ENCODE measurements around the gene TUBAL3. TPM values are rescaled to one million over a fixed set of nuclear protein-coding genes. Genes with fewer than 3 reads are reported as not detected.

The TUBAL3 gene
- polyA plus RNA-seq, 2 of the 4 experiments (the other 2 are of a cell fraction), result 0.34 to 1.4 TPM

- no peak for TF ChIP-seq ELK1 (IDR thresholded peaks at IDR 0.05; ENCODE audit: low read depth, low read length)
- no peak for TF ChIP-seq KDM1A (IDR thresholded peaks at IDR 0.05; ENCODE audit: low read depth)
These were observed 38.4 kb upstream of the TUBAL3 start (continued) for GRCh38 chr10:5442990-5443370.

DNA sequence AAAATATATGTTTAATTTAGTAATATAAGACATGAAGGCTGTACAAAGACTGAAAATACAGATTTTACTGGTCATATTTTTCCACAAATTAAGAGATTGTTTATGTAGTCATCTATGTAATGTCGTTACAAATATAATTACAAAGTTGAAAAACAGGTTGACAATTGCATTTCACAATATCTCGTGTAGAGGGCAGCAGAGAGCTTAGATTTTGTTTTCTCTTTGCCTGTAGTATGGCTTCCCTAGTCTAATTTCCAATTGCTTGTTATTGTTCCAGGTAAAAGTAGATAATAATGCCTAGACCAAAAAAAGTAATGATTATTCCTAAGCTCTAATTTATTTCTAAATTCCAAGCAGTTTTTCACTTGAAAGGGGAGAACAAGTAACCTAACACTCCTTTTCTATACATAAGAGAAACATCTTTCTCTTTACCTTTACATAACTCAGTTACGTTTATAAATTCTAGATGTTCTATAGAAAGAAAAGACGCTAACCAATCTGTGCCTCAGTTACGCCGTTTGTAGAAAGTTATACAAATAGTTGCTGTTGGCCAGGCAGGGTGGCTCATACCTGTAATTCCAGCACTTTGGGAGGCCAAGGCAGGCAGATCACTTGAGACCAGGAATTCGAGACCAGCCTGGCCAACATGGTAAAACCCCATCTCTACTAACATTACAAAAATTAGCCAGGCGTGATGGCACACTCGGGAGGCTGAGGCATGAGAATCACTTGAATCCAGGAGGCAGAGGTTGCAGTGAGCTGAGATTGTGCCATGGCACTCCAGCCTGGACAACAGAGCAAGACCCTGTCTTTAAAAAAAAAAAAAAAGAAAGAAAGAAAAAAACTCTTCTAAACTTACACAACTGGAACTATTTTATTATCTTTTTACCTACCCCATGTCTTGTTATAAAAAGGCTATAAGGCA is 37.7 kb upstream of the TUBAL3 start:
- peaks cover 7% of the 10 kb centered on the region for H3K4me1 ChIP-seq
- FAIRE-seq (peak; percentile 87), DNase-seq (ENCODE audit: low read depth in 1 of 2, low spot score in 1 of 2) (peak; percentile 34 to 51), ATAC-seq (no peak)
- 55% methylated on average over 9 of the region's 9 CpGs for WGBS (ENCODE audit: missing lambda C conversion rate)
- ChIA-PET POLR2A (interaction anchor here (0.7 to 1.0 kb wide), 2 partner anchors 181 to 448 kb away, joined by 3 to 6 read pairs; no protein-coding TSS in a partner anchor), CTCF (interaction anchor here (0.5 to 12.8 kb wide), 31 partner anchors 14 to 627 kb away, joined by 3 to 432 read pairs (median 3); partner anchors contain the start of gene TASOR2)
- H3K4me2 ChIP-seq, result no peak overlapping the region
- no peak overlapping the region for H3K4me3 ChIP-seq
- 0 out of 6 replicates have a peak overlapping the region, but pooled peaks of 1 of the 2 experiments have one; percentile 34 for H3K27ac ChIP-seq
- no peaks in the 10 kb centered on the region for H3K9me3 ChIP-seq
- peak; percentile 92 for TF ChIP-seq SMC3 (IDR thresholded peaks at IDR 0.05)
- peak in 1 of 2 experiments; percentile 56; a peak in 1 of 4 replicates for TF ChIP-seq CEBPB (IDR thresholded peaks at IDR 0.05)
- peak; percentile 81 to 90 for TF ChIP-seq RAD21 (conservative IDR thresholded peaks at IDR 0.05 in 1 of 2, IDR thresholded peaks at IDR 0.05 in 1 of 2)
- TF ChIP-seq, protein P1, sequence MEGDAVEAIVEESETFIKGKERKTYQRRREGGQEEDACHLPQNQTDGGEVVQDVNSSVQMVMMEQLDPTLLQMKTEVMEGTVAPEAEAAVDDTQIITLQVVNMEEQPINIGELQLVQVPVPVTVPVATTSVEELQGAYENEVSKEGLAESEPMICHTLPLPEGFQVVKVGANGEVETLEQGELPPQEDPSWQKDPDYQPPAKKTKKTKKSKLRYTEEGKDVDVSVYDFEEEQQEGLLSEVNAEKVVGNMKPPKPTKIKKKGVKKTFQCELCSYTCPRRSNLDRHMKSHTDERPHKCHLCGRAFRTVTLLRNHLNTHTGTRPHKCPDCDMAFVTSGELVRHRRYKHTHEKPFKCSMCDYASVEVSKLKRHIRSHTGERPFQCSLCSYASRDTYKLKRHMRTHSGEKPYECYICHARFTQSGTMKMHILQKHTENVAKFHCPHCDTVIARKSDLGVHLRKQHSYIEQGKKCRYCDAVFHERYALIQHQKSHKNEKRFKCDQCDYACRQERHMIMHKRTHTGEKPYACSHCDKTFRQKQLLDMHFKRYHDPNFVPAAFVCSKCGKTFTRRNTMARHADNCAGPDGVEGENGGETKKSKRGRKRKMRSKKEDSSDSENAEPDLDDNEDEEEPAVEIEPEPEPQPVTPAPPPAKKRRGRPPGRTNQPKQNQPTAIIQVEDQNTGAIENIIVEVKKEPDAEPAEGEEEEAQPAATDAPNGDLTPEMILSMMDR (IDR thresholded peaks at IDR 0.05), result peak; percentile 90
- TF ChIP-seq, protein P2, sequence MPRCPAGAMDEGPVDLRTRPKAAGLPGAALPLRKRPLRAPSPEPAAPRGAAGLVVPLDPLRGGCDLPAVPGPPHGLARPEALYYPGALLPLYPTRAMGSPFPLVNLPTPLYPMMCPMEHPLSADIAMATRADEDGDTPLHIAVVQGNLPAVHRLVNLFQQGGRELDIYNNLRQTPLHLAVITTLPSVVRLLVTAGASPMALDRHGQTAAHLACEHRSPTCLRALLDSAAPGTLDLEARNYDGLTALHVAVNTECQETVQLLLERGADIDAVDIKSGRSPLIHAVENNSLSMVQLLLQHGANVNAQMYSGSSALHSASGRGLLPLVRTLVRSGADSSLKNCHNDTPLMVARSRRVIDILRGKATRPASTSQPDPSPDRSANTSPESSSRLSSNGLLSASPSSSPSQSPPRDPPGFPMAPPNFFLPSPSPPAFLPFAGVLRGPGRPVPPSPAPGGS (IDR thresholded peaks at IDR 0.05), result no peak
- 0 out of 2 replicates have a peak, but pooled peaks have one; percentile 50 for TF ChIP-seq ZSCAN20 (CRISPR knock-in tag; IDR thresholded peaks at IDR 0.05)
- TF ChIP-seq TFCP2L1 (CRISPR knock-in tag; IDR thresholded peaks at IDR 0.05), result no peak

DNA sequence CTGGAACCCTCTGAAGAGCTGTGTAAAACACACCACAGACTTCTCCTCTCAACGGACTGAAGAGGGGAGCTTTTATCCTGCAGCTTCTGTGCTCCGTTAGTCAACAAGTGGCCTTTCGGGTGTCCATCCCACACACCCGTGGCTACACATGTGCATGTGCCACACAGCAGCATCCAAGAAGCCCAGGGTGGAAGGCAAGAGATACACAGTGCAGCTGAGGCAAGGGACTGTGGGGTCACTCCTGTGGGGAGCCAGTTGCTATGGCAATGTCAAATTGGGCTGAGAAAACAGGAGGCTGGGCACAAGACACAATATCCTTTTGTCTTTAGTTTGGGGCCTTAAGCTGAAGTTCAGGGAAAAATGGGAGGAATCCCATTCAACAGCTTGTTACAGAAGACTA is 36.5 kb upstream of the TUBAL3 start:
- FAIRE-seq, result no peak
- Histone ChIP-seq H3K4me2 (no peak overlapping the region), H3K27ac (no peak overlapping the region), H3K4me1 (peaks cover 6% of the 10 kb centered on the region), H3K9me3 (no peaks in the 10 kb centered on the region), H3K4me3 (no peak overlapping the region)
- POLR2A ChIA-PET, result no interaction called here
- ATAC-seq, result peak in 1 of 2 experiments; percentile 43; a peak in 2 of 6 replicates
- no peak for DNase-seq (ENCODE audit: low read depth in 1 of 2, low spot score in 1 of 2)
- 92% methylated on average over 4 of the region's 4 CpGs for WGBS (ENCODE audit: missing lambda C conversion rate)
- CTCF ChIA-PET, result interaction anchor here (0.7 to 12.8 kb wide), 13 partner anchors 9 to 626 kb away, joined by 3 to 432 read pairs (median 6); no protein-coding TSS in a partner anchor
- TF ChIP-seq JUNB (IDR thresholded peaks at IDR 0.05) (no peak), RFX5 (IDR thresholded peaks at IDR 0.05) (no peak), KDM5A (IDR thresholded peaks at IDR 0.05) (no peak), NR3C1 (IDR thresholded peaks at IDR 0.05) (no peak), ESRRA (IDR thresholded peaks at IDR 0.05; ENCODE audit: borderline replicate concordance, low read length) (no peak), EHF (CRISPR knock-in tag; IDR thresholded peaks at IDR 0.05) (no peak), PHF8 (IDR thresholded peaks at IDR 0.05; ENCODE audit: borderline replicate concordance, low read depth) (no peak), NFE2L2 (conservative IDR thresholded peaks at IDR 0.05; ENCODE audit: low read length) (no peak), CHD4 (IDR thresholded peaks at IDR 0.05; ENCODE audit: borderline replicate concordance) (no peak)
- TF ChIP-seq, protein P3, sequence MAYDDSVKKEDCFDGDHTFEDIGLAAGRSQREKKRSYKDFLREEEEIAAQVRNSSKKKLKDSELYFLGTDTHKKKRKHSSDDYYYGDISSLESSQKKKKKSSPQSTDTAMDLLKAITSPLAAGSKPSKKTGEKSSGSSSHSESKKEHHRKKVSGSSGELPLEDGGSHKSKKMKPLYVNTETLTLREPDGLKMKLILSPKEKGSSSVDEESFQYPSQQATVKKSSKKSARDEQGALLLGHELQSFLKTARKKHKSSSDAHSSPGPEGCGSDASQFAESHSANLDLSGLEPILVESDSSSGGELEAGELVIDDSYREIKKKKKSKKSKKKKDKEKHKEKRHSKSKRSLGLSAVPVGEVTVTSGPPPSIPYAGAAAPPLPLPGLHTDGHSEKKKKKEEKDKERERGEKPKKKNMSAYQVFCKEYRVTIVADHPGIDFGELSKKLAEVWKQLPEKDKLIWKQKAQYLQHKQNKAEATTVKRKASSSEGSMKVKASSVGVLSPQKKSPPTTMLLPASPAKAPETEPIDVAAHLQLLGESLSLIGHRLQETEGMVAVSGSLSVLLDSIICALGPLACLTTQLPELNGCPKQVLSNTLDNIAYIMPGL (CRISPR knock-in tag; IDR thresholded peaks at IDR 0.05; ENCODE audit: borderline replicate concordance), result no peak
- TF ChIP-seq, protein P4, sequence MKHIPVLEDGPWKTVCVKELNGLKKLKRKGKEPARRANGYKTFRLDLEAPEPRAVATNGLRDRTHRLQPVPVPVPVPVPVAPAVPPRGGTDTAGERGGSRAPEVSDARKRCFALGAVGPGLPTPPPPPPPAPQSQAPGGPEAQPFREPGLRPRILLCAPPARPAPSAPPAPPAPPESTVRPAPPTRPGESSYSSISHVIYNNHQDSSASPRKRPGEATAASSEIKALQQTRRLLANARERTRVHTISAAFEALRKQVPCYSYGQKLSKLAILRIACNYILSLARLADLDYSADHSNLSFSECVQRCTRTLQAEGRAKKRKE (CRISPR knock-in tag; IDR thresholded peaks at IDR 0.05; ENCODE audit: low read depth), result no peak
- TF ChIP-seq, protein P5, sequence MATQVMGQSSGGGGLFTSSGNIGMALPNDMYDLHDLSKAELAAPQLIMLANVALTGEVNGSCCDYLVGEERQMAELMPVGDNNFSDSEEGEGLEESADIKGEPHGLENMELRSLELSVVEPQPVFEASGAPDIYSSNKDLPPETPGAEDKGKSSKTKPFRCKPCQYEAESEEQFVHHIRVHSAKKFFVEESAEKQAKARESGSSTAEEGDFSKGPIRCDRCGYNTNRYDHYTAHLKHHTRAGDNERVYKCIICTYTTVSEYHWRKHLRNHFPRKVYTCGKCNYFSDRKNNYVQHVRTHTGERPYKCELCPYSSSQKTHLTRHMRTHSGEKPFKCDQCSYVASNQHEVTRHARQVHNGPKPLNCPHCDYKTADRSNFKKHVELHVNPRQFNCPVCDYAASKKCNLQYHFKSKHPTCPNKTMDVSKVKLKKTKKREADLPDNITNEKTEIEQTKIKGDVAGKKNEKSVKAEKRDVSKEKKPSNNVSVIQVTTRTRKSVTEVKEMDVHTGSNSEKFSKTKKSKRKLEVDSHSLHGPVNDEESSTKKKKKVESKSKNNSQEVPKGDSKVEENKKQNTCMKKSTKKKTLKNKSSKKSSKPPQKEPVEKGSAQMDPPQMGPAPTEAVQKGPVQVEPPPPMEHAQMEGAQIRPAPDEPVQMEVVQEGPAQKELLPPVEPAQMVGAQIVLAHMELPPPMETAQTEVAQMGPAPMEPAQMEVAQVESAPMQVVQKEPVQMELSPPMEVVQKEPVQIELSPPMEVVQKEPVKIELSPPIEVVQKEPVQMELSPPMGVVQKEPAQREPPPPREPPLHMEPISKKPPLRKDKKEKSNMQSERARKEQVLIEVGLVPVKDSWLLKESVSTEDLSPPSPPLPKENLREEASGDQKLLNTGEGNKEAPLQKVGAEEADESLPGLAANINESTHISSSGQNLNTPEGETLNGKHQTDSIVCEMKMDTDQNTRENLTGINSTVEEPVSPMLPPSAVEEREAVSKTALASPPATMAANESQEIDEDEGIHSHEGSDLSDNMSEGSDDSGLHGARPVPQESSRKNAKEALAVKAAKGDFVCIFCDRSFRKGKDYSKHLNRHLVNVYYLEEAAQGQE (IDR thresholded peaks at IDR 0.05), result no peak
